ENCODE measurements around the gene C19orf47. TPM values are rescaled to one million over a fixed set of nuclear protein-coding genes. Genes with fewer than 3 reads are reported as not detected.

C19orf47 gene
- total and polyA plus RNA-seq, 7 experiments from 2014 or later: 9.1 to 20.3 (median 13.6) TPM

DNA sequence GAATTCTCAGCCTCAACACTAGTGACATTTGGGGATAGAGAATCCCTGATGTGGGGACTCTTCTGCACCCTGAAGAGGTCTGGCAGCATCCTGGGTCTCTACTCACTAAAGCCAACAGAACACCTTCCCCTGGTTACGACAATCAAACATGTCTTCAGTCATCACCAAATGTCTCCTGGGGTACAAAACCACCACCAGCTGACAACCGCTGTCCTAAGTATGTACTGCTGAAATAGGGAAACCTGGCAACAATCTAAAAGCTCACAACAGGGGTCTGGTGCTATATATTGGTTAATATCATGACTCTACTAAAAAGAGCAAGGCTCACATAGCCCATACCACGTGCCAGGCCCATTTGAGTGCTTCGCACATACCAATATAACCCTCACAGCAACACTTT is 76.5 kb downstream of the C19orf47 start:
- POLR2A ChIA-PET: no interaction called here
- H3K36me3 ChIP-seq (ENCODE audit: control insufficient read depth in 2 of 3, insufficient read depth in 3 of 3, low read length in 3 of 3): peaks cover 0 to 19% (median 0%) of the 10 kb centered on the region in 3 experiments
- peaks cover 0 to 3% (median 0%) of the 10 kb centered on the region in 11 donors for H3K9me3 Mint-ChIP-seq
- no peaks in the 10 kb centered on the region for H3K27me3 Mint-ChIP-seq
- CTCF ChIA-PET: interaction anchor here (0.6 kb wide), 1 partner anchor 202 kb away, joined by 5 read pairs; no protein-coding TSS in a partner anchor
- H3K36me3 Mint-ChIP-seq: peaks cover 0 to 10% (median 4%) of the 10 kb centered on the region in 5 donors
- intact Hi-C loops (cut with micrococcal nuclease): no loop called here
- H3K4me1 Mint-ChIP-seq: peaks cover 41 to 82% (median 64%) of the 10 kb centered on the region in 7 donors
- H3K4me1 ChIP-seq (ENCODE audit: control insufficient read depth in 2 of 2, insufficient read depth in 2 of 2, low read length in 2 of 2): peaks cover 7 to 20% of the 10 kb centered on the region in 2 donors
- H3K9me3 ChIP-seq (ENCODE audit: control insufficient read depth in 2 of 3, low read length in 3 of 3): no peaks in the 10 kb centered on the region
- no peaks in the 10 kb centered on the region for H3K27me3 ChIP-seq (ENCODE audit: control insufficient read depth in 2 of 2, insufficient read depth in 2 of 2, low read length in 2 of 2)
- H3K4me3 ChIP-seq (ENCODE audit: low read length): no peak overlapping the region
- ATAC-seq: no peak
- H3K27ac Mint-ChIP-seq: peak overlapping the region in 4 of 9 donors; percentile 4 to 74 (median 52)
- DNase-seq: peak in 1 of 9 donors; percentile 4
- H3K4me3 Mint-ChIP-seq: peak overlapping the region in 1 of 10 donors; percentile 10
- no peak overlapping the region for H3K27ac ChIP-seq (ENCODE audit: low read depth, low read length)

DNA sequence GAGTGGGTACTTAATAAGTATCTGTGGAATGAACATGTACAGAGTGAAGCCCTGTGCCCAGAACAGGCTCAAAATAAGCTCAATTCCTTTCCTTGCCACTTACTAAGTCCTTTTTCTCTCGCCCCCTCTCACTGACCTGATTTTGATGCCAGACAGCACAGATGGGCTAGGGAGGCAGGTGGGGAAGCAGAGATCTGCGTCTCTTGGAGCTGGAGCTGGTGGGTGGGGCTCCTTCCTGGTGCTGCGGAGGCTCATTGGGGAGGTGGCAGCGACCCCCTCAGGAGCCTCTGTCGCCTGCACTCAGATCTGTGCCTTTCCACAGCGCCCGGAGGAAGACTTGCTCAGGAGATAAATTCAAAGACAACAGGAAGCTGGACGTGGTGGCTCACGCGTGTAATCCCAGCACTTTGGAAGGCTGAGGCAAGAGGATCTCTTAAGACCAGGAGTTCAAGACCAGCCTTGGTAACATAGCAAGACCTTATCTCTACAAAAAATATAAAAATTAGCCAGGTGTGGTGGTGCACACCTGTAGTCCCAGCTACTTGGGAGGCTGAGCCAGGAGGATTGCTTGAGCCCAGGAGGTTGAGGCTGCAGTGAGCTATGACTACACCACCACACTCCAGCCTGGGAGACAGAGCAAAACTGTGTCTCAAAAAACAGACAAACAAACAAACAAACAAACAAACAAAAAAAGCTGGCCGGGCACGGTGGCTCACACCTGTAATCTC is 77.7 kb downstream of the C19orf47 start:
- peaks cover 7 to 20% of the 10 kb centered on the region in 2 donors for H3K4me1 ChIP-seq (ENCODE audit: control insufficient read depth in 2 of 2, insufficient read depth in 2 of 2, low read length in 2 of 2)
- ChIA-PET POLR2A (no interaction called here), CTCF (interaction anchor here (0.7 kb wide), 1 partner anchor 444 kb away, joined by 6 read pairs; no protein-coding TSS in a partner anchor)
- peaks cover 0 to 22% (median 0%) of the 10 kb centered on the region in 3 experiments for H3K36me3 ChIP-seq (ENCODE audit: control insufficient read depth in 2 of 3, insufficient read depth in 3 of 3, low read length in 3 of 3)
- DNase-seq (peak in 1 of 9 donors; percentile 5), ATAC-seq (no peak)
- peaks cover 0 to 14% (median 4%) of the 10 kb centered on the region in 5 donors for H3K36me3 Mint-ChIP-seq
- H3K4me3 Mint-ChIP-seq: no peak overlapping the region
- no peak overlapping the region for H3K27ac ChIP-seq (ENCODE audit: low read depth, low read length)
- intact Hi-C loops (cut with micrococcal nuclease): no loop called here
- H3K4me3 ChIP-seq (ENCODE audit: low read length): no peak overlapping the region
- peaks cover 39 to 73% (median 60%) of the 10 kb centered on the region in 7 donors for H3K4me1 Mint-ChIP-seq
- H3K9me3 Mint-ChIP-seq: peaks cover 0 to 2% (median 0%) of the 10 kb centered on the region in 11 donors
- H3K27ac Mint-ChIP-seq: peak overlapping the region in 1 of 9 donors; percentile 6
- H3K9me3 ChIP-seq (ENCODE audit: control insufficient read depth in 2 of 3, low read length in 3 of 3): no peaks in the 10 kb centered on the region
- no peaks in the 10 kb centered on the region for H3K27me3 ChIP-seq (ENCODE audit: control insufficient read depth in 2 of 2, insufficient read depth in 2 of 2, low read length in 2 of 2)
- no peaks in the 10 kb centered on the region for H3K27me3 Mint-ChIP-seq

Small RNAs within 50 kb of the gene (microRNA-seq; reads per million reads assigned to microRNA genes)
- 28.0 reads per million, percentile 39 among the genes with 10 or more reads in this experiment for gene MIR641 (ENCODE audit: borderline microRNAs expressed)
- not detected for gene MIR6796 (ENCODE audit: borderline microRNAs expressed)

Other genes with a start within 250 kb of the C19orf47 start
- 10 to 100 TPM; 22.3 to 31.5 (median 27.0) TPM for gene MAP3K10, start 157.0 kb downstream of the C19orf47 start, total RNA-seq
- under 1 TPM; 0.09 to 0.52 TPM for gene MAP3K10, start 157.0 kb downstream of the C19orf47 start, polyA plus RNA-seq
- not detected for gene TTC9B, start 130.0 kb downstream of the C19orf47 start, total RNA-seq
- not detected for gene TTC9B, start 130.0 kb downstream of the C19orf47 start, polyA plus RNA-seq
- 1 to 10 TPM in 4 of 5 experiments, under 1 TPM in 1; 0.29 to 2.5 (median 1.5) TPM for gene CCNP, start 121.7 kb downstream of the C19orf47 start, total RNA-seq
- not detected for gene CCNP, start 121.7 kb downstream of the C19orf47 start, polyA plus RNA-seq
- 100 to 1,000 TPM; 149 to 220 (median 183) TPM for gene AKT2, start 63.1 kb downstream of the C19orf47 start, total RNA-seq
- gene AKT2, start 63.1 kb downstream of the C19orf47 start, polyA plus RNA-seq: 10 to 100 TPM; 22.5 to 38.4 TPM
- gene PLD3, start 298 bp upstream of the C19orf47 start, total RNA-seq: 100 to 1,000 TPM in 3 of 5 experiments, 10 to 100 TPM in 2; 75.4 to 137 (median 114) TPM
- gene PLD3, start 298 bp upstream of the C19orf47 start, polyA plus RNA-seq: 10 to 100 TPM; 60.1 to 82.1 TPM
- gene HIPK4, start 41.8 kb upstream of the C19orf47 start, total RNA-seq: under 1 TPM in 2 of 5 experiments, not detected in 3; 0.12 to 0.24 TPM
- gene HIPK4, start 41.8 kb upstream of the C19orf47 start, polyA plus RNA-seq: not detected
- gene PRX, start 65.0 kb upstream of the C19orf47 start, total RNA-seq: 1 to 10 TPM in 4 of 5 experiments, under 1 TPM in 1; 0.85 to 4.0 (median 2.6) TPM
- under 1 TPM; 0.14 to 0.60 TPM for gene PRX, start 65.0 kb upstream of the C19orf47 start, polyA plus RNA-seq
- gene SERTAD1, start 77.6 kb upstream of the C19orf47 start, total RNA-seq: 10 to 100 TPM in 4 of 5 experiments, 1 to 10 TPM in 1; 8.1 to 30.9 (median 13.5) TPM
- 1 to 10 TPM; 3.3 to 6.9 TPM for gene SERTAD1, start 77.6 kb upstream of the C19orf47 start, polyA plus RNA-seq
- 10 to 100 TPM; 15.2 to 44.1 (median 17.8) TPM for gene SERTAD3, start 95.9 kb upstream of the C19orf47 start, total RNA-seq
- gene SERTAD3, start 95.9 kb upstream of the C19orf47 start, polyA plus RNA-seq: 1 to 10 TPM; 2.7 to 4.4 TPM
- 10 to 100 TPM; 11.0 to 42.2 (median 13.3) TPM for gene BLVRB, start 117.3 kb upstream of the C19orf47 start, total RNA-seq
- gene BLVRB, start 117.3 kb upstream of the C19orf47 start, polyA plus RNA-seq: 10 to 100 TPM; 27.6 TPM
- gene SPTBN4, start 118.6 kb upstream of the C19orf47 start, total RNA-seq: 1 to 10 TPM in 1 of 5 experiments, under 1 TPM in 4; 0.27 to 1.5 (median 0.80) TPM
- gene SPTBN4, start 118.6 kb upstream of the C19orf47 start, polyA plus RNA-seq: under 1 TPM in 1 of 2 donors, not detected in 1; 0.20 TPM
- 100 to 1,000 TPM in 4 of 5 experiments, 10 to 100 TPM in 1; 98.4 to 218 (median 139) TPM for gene SHKBP1, start 228.5 kb upstream of the C19orf47 start, total RNA-seq
- 100 to 1,000 TPM in 1 of 2 donors, 10 to 100 TPM in 1; 92.8 to 140 TPM for gene SHKBP1, start 228.5 kb upstream of the C19orf47 start, polyA plus RNA-seq